Fibroblast of gingiva (primary cell): ENCODE results near the gene PACSIN1.

Source experiments
- DNase-seq: peaks from one replicate; pipeline ENCODE4 v3.0.0-alpha.2; 2011; ENCODE audit warnings: low read depth

The PACSIN1 gene

DNA sequence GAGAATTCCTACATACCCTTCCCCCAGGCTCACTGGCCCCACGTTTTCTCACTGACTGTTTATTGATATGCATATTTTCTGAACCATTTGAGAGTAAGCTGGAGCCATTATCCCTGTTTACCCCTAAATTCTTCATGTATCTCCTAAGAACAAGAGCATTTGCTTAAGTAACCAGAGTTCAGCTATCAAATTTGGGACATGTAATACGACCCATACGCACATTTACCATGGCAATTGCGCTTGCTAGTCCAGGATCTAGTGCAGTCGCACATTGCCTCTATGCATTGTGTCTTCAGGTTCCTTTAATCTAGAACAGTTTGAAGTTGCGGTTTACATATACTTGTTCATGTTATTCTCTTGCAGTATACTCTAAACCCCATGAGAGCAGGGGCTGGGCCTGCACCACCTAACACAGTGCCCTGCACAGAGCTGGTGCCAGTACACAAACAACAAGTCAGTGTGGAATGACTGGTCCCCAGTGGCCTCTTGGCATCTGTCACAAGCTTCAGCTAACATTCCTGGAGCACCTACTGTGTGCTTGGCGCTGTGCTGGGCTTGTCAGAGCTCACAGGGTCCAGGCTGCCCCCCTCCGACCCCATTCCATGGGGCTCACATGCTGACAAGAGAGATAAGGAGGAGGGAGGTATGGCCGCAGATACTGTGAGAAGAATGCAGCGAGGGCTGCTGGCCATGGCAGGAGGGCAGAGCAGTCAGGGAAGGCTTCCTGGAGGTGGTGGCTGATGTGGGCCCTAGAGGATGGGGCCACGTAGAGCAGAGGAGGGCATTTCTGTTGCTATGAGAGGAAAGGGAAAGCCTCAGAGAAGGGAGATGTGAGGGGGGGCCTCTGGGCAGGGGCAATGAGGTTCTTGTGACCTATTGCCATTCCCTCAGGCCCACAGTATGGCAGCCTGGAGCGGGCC lies 62.1 kb downstream of the PACSIN1 start:
- no peak for DNase-seq

- DNase-seq, result no peak
These were observed 63.3 kb downstream of the PACSIN1 start for GRCh38 chr6:34528996-34529664.

DNA sequence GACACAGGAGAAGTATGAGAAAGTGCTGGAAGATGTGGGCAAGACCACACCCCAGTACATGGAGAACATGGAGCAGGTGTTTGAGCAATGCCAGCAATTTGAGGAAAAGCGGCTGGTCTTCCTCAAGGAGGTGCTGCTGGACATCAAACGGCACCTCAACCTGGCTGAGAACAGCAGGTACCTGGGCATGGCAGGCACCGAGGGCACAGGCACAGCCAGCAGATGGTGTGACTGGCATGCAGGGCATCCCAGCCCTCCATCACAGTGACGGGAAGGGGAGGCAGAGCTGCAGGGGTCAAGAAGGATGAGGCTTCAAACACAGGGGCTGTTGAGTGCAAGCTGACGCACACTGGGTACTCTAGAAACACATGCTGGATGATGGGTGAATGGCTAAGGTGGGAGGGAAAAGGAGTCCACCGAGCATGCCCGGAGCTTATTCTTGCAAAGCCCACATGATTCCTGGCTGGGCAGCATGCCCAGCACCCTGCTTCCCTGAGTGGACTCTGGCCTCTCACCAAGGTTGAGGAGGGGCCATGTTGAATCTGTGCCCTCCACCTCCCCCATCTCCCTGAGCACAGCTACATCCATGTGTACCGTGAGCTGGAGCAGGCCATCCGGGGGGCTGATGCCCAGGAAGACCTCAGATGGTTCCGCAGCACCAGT lies 63.9 kb downstream of the PACSIN1 start:
- no peak for DNase-seq

DNA sequence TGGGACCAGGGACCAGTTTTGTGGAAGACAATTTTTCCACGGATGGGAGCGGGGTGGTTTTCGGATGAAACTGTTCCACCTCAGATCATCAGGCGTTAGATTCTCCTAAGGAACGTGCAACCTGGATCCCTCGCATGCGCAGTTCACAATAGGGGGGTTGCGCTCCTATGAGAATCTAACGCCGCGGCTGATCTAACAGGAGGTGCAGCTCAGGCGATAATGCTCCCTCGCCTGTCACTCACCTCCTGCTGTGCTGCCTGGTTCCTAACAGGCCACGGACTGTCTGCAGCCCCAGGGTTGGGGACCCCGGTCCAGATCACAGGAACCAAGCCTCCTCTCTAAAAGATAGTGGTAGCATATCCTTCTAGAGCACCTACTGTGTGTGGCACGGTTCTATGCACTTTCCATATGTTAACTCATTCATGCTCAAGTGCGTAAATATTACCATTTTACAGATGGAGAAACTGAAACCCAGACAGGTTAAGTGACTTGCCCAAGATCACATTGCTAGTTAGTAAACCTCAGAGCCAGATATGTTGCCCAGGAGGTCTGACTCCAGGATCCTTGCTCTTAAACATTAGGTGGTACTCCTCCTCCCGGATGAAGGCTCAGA lies 65.0 kb downstream of the PACSIN1 start:
- DNase-seq, result no peak

GRCh38 chr6:34531580-34532201 lies 65.8 kb downstream of the PACSIN1 start:
- DNase-seq, result peak; percentile 68

GRCh38 chr6:34532230-34532629 lies 66.4 kb downstream of the PACSIN1 start:
- DNase-seq, result no peak

DNA sequence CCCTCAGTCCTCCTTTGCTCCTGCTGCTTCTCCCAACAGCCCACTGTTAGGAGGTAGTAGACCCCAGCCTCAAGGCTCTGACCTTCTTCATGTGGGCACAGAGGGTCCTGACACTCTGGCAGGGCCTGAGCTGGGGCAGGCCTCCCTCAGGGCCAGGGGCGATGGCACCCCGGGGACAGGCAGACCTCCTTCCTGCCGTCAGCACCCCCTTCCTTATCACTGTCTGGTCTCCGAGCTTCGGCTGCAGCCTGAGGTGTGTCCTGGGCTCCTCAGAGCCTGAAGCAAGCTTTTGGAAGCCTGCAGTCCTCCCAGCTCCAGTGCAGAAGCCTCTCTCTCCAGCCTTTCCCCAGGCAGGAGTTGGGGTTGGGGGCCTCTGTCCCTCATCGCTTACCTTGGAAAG lies 68.3 kb downstream of the PACSIN1 start:
- no peak for DNase-seq

DNA sequence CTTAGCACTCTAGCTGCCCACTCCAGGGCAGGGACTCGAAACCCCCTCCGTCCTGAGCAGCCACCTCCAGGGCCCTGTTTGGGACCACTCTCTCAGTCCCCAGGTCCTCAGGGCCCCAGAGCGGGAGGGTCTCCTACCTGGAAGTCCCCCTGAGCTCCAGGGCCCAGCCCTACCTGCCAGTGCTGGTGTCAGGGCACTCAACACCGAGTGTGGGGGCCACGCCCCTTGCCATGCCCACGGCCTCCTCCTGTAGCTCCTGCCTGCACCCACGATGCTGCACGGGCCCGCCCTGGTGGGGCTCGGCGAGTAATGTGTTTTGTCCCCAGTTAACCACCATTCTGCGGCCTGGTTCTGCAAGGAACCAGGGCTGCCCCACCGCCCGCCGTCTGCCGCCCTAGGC lies 68.8 kb downstream of the PACSIN1 start:
- no peak for DNase-seq

DNA sequence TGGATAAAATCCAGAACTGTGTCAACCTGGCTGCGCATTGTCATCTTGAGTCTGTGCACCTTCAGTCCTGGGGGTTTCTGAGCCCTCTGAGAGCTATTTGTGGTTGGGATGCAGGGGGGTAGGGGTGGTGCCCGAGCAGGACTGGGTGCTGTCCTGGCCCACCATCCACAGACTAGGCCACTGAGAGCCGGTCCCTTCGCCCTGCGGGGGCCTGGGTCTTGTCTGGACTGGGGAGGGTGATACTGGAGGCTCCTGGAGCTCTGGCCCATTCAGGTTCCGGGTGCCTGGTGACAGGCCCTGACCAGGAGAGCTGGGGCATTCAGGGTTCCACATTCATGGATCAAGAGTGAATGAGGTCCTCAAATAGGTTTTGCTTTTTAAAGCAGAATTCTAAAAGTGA lies 69.3 kb downstream of the PACSIN1 start:
- no peak for DNase-seq

GRCh38 chr6:34535646-34536045 lies 69.8 kb downstream of the PACSIN1 start:
- DNase-seq, result no peak

GRCh38 chr6:34536251-34536958 lies 70.5 kb downstream of the PACSIN1 start:
- no peak for DNase-seq

DNA sequence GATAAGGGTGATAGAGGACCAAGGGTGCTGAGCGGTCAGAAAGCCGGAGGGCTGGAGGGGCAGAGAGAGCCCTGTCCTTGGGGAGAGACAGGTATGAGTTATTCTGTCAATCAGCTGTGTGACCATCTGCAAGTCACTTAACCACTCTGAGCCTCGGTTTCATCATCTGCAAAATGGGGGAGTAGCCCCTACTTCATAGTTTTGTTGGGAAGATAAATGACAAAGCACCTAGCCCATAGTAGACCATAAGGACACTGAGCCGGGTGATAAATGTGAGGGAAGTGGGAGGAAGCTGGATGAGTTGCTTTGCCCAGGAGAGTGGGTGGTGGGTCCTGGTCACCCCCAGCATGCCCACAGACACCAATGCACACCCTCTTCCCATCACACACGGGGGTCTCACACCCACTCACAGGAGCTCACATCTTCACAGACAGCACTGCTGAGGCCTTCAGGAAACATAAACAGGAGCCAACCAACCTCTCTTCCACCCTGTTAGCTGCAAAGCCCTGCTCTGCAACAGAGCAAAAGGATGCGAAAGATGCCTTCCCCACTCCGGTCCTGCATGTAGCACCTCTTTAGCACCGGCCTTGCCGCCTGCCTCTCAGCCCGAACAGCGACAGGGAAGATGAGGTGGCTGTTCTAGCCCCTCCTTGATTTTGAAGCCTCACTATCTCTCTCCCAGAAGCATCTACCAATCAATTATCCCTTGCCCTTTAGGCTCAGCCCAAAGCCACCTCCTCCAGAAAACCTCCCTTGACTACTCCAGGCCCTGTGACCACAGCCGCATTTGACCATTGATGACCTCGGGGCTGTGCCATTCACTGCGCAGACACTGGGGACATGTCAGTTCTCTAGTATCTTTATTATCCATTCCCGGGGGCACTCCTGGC lies 71.3 kb downstream of the PACSIN1 start:
- no peak for DNase-seq

GRCh38 chr6:34537922-34538550 lies 72.2 kb downstream of the PACSIN1 start:
- no peak for DNase-seq

DNA sequence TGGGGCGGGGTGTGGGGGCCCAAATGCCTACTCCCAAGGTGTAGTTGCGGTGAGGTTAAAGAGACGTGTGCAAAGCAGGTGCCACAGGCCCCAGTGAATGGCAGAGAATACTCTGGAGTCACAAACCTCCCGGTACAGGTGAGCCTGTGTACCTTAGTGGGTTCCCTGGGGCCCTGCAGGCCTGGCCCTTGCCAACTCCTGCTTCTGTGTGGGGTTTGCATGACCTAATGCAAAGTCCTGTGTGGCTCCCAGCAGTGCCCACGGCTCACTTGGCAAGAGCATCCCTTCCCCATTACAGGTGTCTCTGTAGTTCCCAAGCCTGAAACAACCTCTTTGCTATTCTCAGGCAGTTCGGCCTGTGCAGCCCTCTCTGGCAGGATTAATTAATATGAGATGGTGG lies 72.7 kb downstream of the PACSIN1 start:
- DNase-seq, result no peak

GRCh38 chr6:34539181-34539580 lies 73.3 kb downstream of the PACSIN1 start:
- DNase-seq, result no peak

DNA sequence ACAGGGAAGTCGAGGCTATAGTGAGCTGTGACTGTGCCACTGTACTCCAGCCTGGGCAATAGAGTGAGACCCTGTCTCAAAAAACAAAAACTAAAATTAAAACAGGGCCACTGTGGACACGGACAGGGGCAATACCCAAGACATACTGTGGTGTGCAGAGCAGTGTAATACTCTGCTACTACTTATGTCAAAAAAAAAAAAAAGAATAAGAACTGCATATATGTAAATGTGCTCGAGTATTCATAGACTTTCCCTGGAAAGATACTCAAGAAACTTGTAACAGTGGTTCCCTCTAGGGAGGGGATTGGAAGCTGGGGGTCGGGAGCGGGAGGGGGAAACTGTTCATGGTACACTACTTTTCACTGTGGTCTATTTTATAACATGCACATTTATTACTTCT lies 74.3 kb downstream of the PACSIN1 start:
- no peak for DNase-seq

DNA sequence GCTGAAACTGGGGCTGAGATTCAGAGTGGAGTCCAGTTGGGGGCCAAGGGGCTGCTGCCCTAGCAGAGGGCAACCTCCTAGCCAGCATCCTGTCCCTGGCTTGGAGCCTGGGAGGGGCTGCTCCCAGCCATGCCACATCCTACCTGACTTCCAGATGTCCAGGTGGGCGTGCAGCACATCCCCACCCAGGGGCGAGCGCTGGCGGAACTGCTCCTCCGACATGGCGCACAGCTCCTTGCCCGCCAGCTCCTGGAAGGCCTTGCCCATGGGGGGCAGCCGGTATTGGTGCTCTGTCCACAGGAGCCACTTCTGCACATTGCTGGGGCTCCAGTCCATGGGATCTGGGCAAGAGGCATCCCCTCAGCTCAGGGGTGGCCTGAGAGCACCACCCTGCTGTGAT lies 75.0 kb downstream of the PACSIN1 start:
- DNase-seq, result no peak

DNA sequence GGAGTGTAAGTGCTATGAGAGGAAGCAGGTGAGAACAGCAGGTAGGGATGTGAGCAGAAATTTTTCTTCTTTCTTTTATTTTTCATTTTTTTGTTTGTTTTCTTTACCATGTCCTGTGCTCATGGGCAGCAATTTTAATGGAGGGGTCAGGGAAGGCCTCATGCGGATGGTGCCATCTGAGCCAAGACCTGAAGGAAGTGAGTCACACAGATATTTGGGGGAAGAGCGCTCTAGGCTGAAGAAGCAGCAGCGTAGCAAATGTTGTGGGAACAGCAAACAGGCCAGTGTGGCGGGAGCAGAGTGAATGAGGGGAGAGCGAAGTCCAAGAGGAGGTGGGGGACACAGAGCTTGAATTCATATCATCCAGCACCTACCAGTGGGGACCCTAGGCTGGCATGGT lies 77.5 kb downstream of the PACSIN1 start:
- peak; percentile 57 for DNase-seq

- DNase-seq, result no peak
These were observed 78.3 kb downstream of the PACSIN1 start for GRCh38 chr6:34544052-34544604.
